GM19099 (cell line): Measurements from ENCODE around the gene ANAPC10.

ENCODE experiments used
- POLR2A ChIP-seq: IDR thresholded peaks from 3 replicates; pipeline ENCODE4 v1.6.1; 2011; ENCODE audit warnings: low read depth; ENCODE audit not compliant: insufficient read length; ENCODE audit errors: extremely low read depth

ANAPC10 gene

GRCh38 chr4:145090380-145090779, 7.6 kb downstream of the ANAPC10 start:
- TF ChIP-seq POLR2A = no peak

DNA sequence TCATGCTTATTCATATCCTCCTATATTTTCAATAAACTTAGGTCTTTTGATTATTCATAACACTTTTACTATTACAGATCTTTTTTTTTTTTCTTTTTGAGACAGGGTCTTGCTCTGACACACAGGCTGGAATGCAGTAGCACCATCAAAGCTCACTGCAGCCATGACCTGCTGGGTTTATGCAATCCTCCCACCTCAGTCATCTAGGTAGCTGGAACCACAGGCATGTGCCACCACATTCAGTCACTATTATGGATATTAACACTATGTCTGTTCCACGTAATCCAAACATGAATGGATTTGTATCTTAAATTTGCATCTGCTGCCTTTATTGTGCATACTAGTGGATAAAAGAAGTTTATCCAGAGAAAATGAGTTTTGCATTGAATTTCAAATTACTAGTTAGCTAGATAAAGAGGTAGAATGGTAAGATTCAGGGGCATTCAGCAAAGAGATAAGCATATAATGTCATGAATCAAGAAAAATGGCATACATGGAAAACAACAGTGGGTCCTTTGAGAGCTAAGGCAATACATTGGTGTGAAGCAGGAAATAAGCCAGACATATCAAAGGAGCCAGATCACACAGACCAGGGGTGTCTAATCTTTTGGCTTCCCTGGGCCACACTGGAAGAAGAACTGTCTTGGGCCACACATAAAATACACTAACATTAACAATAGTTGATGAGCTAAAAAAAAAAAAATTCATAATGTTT, 13.9 kb downstream of the ANAPC10 start:
- TF ChIP-seq POLR2A = no peak

DNA sequence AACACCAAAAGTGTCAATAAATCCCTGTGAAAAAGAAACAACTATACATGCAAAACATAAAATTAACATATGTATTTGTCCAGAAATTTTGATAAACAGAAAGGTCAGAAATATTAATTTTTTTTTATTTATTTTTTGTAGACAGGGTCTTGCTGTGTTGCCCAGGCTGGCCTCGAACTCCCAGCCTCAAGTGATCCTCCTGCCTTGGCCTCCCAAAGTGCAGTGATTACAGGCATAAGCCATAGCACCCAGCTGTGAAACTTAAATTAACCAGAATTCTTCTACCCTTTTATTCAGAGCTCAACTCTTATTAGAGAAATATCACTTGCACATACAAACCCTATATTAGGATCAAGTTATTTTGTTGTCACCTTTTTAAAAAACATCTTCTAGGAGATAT, 16.2 kb downstream of the ANAPC10 start:
- TF ChIP-seq POLR2A = no peak

- TF ChIP-seq POLR2A = no peak
Observed at GRCh38 chr4:145076469-145076855, 21.5 kb downstream of the ANAPC10 start.

- no peak for TF ChIP-seq POLR2A
Observed at GRCh38 chr4:145075742-145076468, 22.1 kb downstream of the ANAPC10 start.

GRCh38 chr4:145071560-145071959, 26.4 kb downstream of the ANAPC10 start:
- TF ChIP-seq POLR2A = no peak

- no peak for TF ChIP-seq POLR2A
Observed at GRCh38 chr4:145069361-145069760, 28.6 kb downstream of the ANAPC10 start.

GRCh38 chr4:145066063-145066501, 31.9 kb downstream of the ANAPC10 start:
- TF ChIP-seq POLR2A = no peak

- no peak for TF ChIP-seq POLR2A
Observed at GRCh38 chr4:145061318-145061920, 36.6 kb downstream of the ANAPC10 start.

DNA sequence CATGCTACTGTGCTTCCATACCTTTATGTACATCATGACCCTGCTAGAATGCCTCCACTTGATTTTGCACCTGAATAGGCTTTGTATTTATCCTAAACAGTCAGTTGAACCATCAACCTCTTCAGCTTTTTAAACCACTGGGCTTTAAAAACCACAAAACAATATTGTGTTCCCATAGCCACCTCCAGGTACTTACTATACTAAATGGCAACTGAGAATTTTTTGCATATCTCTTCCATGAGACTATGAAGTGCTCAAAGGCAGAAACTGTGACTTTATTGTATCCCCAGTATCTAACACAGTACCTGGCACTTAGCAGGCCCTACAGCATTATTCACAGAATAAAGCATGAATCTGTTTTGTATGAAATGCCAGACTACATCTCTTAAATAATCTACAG, 39.7 kb downstream of the ANAPC10 start:
- TF ChIP-seq POLR2A = no peak

DNA sequence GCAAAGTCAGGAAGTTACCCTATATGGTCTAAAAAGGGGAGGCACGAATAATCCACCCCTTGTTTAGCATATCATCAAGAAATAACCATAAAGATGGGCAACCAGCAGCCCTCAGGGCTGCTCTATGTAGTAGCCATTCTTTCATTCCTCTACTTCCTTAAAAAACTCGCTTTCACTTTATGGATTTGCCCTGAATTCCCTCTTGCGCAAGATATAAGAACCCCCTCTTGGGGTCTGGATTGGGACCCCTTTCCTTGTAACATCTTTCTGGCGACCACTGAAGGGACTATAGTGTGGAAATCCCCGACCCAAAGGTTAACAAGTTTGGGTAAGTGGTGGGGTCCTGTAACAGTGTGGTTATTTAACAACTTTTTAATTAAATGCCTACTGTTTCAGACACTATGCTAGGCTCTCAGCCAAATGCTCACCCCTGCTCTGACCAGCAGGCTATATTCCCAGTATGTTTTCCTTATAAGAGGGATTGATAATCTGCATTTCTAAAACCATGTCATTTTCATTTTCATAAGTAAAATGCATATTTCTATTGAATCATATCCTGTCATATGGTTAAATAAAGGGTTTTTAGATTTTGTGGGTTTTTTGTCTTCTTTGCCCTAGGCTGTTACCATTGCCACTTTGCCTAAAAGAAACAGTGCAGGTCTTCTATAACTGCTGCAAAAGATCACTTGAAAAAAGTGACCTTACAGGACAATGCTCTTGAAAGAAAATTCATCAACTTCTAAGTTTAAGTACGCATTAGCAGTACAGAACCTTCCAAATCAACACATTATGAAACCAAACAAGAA, 41.5 kb downstream of the ANAPC10 start:
- no peak for TF ChIP-seq POLR2A

GRCh38 chr4:145055533-145056257, 42.3 kb downstream of the ANAPC10 start:
- no peak for TF ChIP-seq POLR2A

- no peak for TF ChIP-seq POLR2A
Observed at GRCh38 chr4:145049241-145049640, 48.8 kb downstream of the ANAPC10 start.

- TF ChIP-seq POLR2A = no peak
Observed at GRCh38 chr4:145048817-145049216, 49.2 kb downstream of the ANAPC10 start.
